H9 (cell line): ENCODE measurements around the gene METRNL. TPM values are rescaled to one million over a fixed set of nuclear protein-coding genes. Genes with fewer than 3 reads are reported as not detected.

ENCODE experiments used
- DNase-seq: peaks from one replicate; pipeline ENCODE4 v3.0.0-alpha.2; 2017
- H2AFZ ChIP-seq: one replicate; pipeline ENCODE4 v1.6.1; 2013; ENCODE audit warnings: mild to moderate bottlenecking, low read length, control low read depth, moderate library complexity
- H2AK5ac ChIP-seq: 2 replicates; pipeline ENCODE4 v1.6.1; 2013; ENCODE audit warnings: low read length, control low read depth, mixed read lengths; ENCODE audit not compliant: insufficient read length
- H2BK120ac ChIP-seq: one replicate; pipeline ENCODE4 v1.6.1; 2013; ENCODE audit warnings: low read depth, mild to moderate bottlenecking, low read length, control low read depth, inconsistent platforms; ENCODE audit not compliant: poor library complexity, severe bottlenecking
- H2BK12ac ChIP-seq: 2 replicates; pipeline ENCODE4 v1.6.1; 2013; ENCODE audit warnings: low read length, control low read depth, mixed read lengths, low read depth; ENCODE audit not compliant: insufficient read length
- H2BK15ac ChIP-seq: 2 replicates; pipeline ENCODE4 v1.6.1; 2013; ENCODE audit warnings: low read depth, low read length, control low read depth
- H2BK20ac ChIP-seq: one replicate; pipeline ENCODE4 v1.6.1; 2013; ENCODE audit warnings: low read depth, mild to moderate bottlenecking, low read length, control low read depth, inconsistent platforms; ENCODE audit not compliant: poor library complexity, severe bottlenecking
- H2BK5ac ChIP-seq: 2 replicates; pipeline ENCODE4 v1.6.1; 2013; ENCODE audit warnings: low read length, control low read depth, mixed read lengths; ENCODE audit not compliant: insufficient read length
- H3K14ac ChIP-seq: 2 replicates; pipeline ENCODE4 v1.6.1; 2013; ENCODE audit warnings: low read length, control low read depth; ENCODE audit not compliant: insufficient read depth
- H3K18ac ChIP-seq: 2 replicates; pipeline ENCODE4 v1.6.1; 2013; ENCODE audit warnings: low read depth, mild to moderate bottlenecking, mixed read lengths, low read length, control low read depth; ENCODE audit not compliant: insufficient read length
- H3K23ac ChIP-seq: 2 replicates; pipeline ENCODE4 v1.6.1; 2013; ENCODE audit warnings: low read length, control low read depth, mixed read lengths, low read depth; ENCODE audit not compliant: insufficient read length
- H3K23me2 ChIP-seq: 2 replicates; pipeline ENCODE4 v1.6.1; 2013; ENCODE audit warnings: low read depth, mild to moderate bottlenecking, mixed read lengths, low read length, control low read depth; ENCODE audit not compliant: insufficient read length, poor library complexity, severe bottlenecking
- H3K27ac ChIP-seq: 2 replicates; pipeline ENCODE4 v1.5.1; 2013; ENCODE audit warnings: low read length, control low read depth, mixed read lengths, low read depth; ENCODE audit not compliant: insufficient read length
- H3K27me3 ChIP-seq: 2 replicates; pipeline ENCODE4 v1.6.1; 2013; ENCODE audit warnings: low read length, control low read depth, inconsistent platforms; ENCODE audit not compliant: insufficient read depth
- H3K4ac ChIP-seq: 2 replicates; pipeline ENCODE4 v1.6.1; 2013; ENCODE audit warnings: low read depth, mild to moderate bottlenecking, control low read depth, inconsistent platforms, low read length, moderate library complexity
- H3K4me1 ChIP-seq: 2 replicates; pipeline ENCODE4 v1.6.1; 2013; ENCODE audit warnings: low read length, control low read depth, inconsistent platforms; ENCODE audit not compliant: insufficient read depth
- H3K4me2 ChIP-seq: 2 replicates; pipeline ENCODE4 v1.6.1; 2013; ENCODE audit warnings: low read length, control low read depth, mixed read lengths; ENCODE audit not compliant: insufficient read length, insufficient read depth
- H3K56ac ChIP-seq: 2 replicates; pipeline ENCODE4 v1.6.1; 2013; ENCODE audit warnings: low read depth, mild to moderate bottlenecking, mixed read lengths, low read length, control low read depth; ENCODE audit not compliant: insufficient read length
- H3K79me1 ChIP-seq: 2 replicates; pipeline ENCODE4 v1.6.1; 2013; ENCODE audit warnings: low read depth, mild to moderate bottlenecking, moderate library complexity, low read length, control low read depth, inconsistent platforms; ENCODE audit not compliant: insufficient read depth, poor library complexity, severe bottlenecking
- H3K79me2 ChIP-seq: 2 replicates; pipeline ENCODE4 v1.6.1; 2013; ENCODE audit warnings: low read length, control low read depth, inconsistent platforms; ENCODE audit not compliant: insufficient read depth
- H3K9ac ChIP-seq: 2 replicates; pipeline ENCODE4 v1.6.1; 2013; ENCODE audit warnings: low read length, control low read depth, mixed read lengths; ENCODE audit not compliant: insufficient read length; ENCODE audit errors: extremely low read depth
- H3K9me3 ChIP-seq: one replicate; pipeline ENCODE4 v1.6.1; 2013; ENCODE audit warnings: low read depth, low read length, inconsistent platforms; ENCODE audit not compliant: control insufficient read depth
- H3T11ph ChIP-seq: one replicate; pipeline ENCODE4 v1.6.1; 2013; ENCODE audit warnings: mild to moderate bottlenecking, low read length, control low read depth, inconsistent platforms
- H4K20me1 ChIP-seq: one replicate; pipeline ENCODE4 v1.6.1; 2013; ENCODE audit not compliant: control insufficient read depth, insufficient read length, insufficient read depth
- H4K5ac ChIP-seq: 2 replicates; pipeline ENCODE4 v1.6.1; 2013; ENCODE audit warnings: low read depth, mild to moderate bottlenecking, mixed read lengths, low read length, control low read depth; ENCODE audit not compliant: insufficient read length
- H4K8ac ChIP-seq: replicated peaks from 2 replicates; pipeline ENCODE4 v1.6.1; 2013; ENCODE audit warnings: low read length, control low read depth, mixed read lengths, low read depth; ENCODE audit not compliant: insufficient read length
- H4K91ac ChIP-seq: 2 replicates; pipeline ENCODE4 v1.6.1; 2013; ENCODE audit warnings: low read depth, mild to moderate bottlenecking, moderate library complexity, mixed read lengths, low read length, control low read depth; ENCODE audit not compliant: insufficient read length
- H3K27ac Mint-ChIP-seq, 3 experiments: 2 replicates in 2 of 3; 3 replicates in 1 of 3; pipeline ENCODE4 v1.8.0; 2020 to 2021; ENCODE audit warnings: mixed read lengths in 3 of 3, mild to moderate bottlenecking in 1 of 3, moderate library complexity in 1 of 3
- H3K27me3 Mint-ChIP-seq: 2 replicates; pipeline ENCODE4 v1.8.0; 2021; ENCODE audit warnings: low read depth, mild to moderate bottlenecking, moderate library complexity, mixed read lengths
- H3K36me3 Mint-ChIP-seq, 3 experiments: 2 replicates in 2 of 3; 3 replicates in 1 of 3; pipeline ENCODE4 v1.8.0; 2020 to 2021; ENCODE audit warnings: low read depth in 3 of 3, mixed read lengths in 3 of 3; ENCODE audit not compliant: insufficient read depth in 1 of 3
- H3K4me1 Mint-ChIP-seq, 2 experiments: 2 replicates each; pipeline ENCODE4 v1.8.0; 2020; ENCODE audit warnings: mixed read lengths in 2 of 2
- H3K4me3 Mint-ChIP-seq, 2 experiments: 2 replicates in 1 of 2; 3 replicates in 1 of 2; pipeline ENCODE4 v1.8.0; 2020 to 2021; ENCODE audit warnings: mild to moderate bottlenecking in 2 of 2, mixed read lengths in 2 of 2, moderate library complexity in 1 of 2
- H3K9me3 Mint-ChIP-seq, 2 experiments: 2 replicates in 1 of 2; 3 replicates in 1 of 2; pipeline ENCODE4 v1.8.0; 2020; ENCODE audit warnings: mild to moderate bottlenecking in 2 of 2, mixed read lengths in 2 of 2, moderate library complexity in 1 of 2
- CTCF ChIP-seq: fragments of 200-600 bp; sonication (generic); conservative IDR thresholded peaks from 3 replicates; pipeline ENCODE4 v1.8.0; 2021; ENCODE audit warnings: antibody characterized with exemption, mild to moderate bottlenecking
- WGBS: extraction: QIAGEN DNeasy Blood & Tissue Kit; methylation state at CpG from one replicate; pipeline ENCODE4 v1.1.7; 2013; ENCODE audit warnings: missing lambda C conversion rate, low lambda C conversion rate, mixed read lengths; ENCODE audit not compliant: insufficient read length; ENCODE audit errors: extremely low coverage; 5-methylcytosine and 5-hydroxymethylcytosine counted together
- total RNA-seq: library from RNA; stranded (reverse); gene quantifications from 2 replicates; pipeline ENCODE4 v1.2.1, GENCODE V29; 2021

The METRNL gene
- total RNA-seq, 1 experiment from 2014 or later, result 21.4 TPM

- no peak overlapping the region for H2BK120ac ChIP-seq
- no peak overlapping the region for H2BK20ac ChIP-seq
- no peaks in the 10 kb centered on the region for H3K79me1 ChIP-seq
- no peak overlapping the region for H3K56ac ChIP-seq
- H2AK5ac ChIP-seq, result no peak overlapping the region
- H3K9ac ChIP-seq, result no peak overlapping the region
- no peaks in the 10 kb centered on the region for H3K79me2 ChIP-seq
- H2BK15ac ChIP-seq, result no peak overlapping the region
- Mint-ChIP-seq H3K4me3 (0 out of 5 replicates have a peak overlapping the region, but pooled peaks of 1 of the 2 experiments have one; percentile 6), H3K27me3 (peaks cover 41% of the 10 kb centered on the region), H3K4me1 (peaks cover 3 to 6% of the 10 kb centered on the region in 2 experiments), H3K36me3 (peaks cover 0 to 3% (median 3%) of the 10 kb centered on the region in 3 experiments; a peak in 1 of 7 replicates), H3K9me3 (no peaks in the 10 kb centered on the region; a peak in 1 of 5 replicates), H3K27ac (no peak overlapping the region)
- H3K4me1 ChIP-seq, result no peaks in the 10 kb centered on the region; the same call in 1 of the 2 replicates
- no peak overlapping the region for H4K91ac ChIP-seq
- no peak overlapping the region for H4K8ac ChIP-seq
- H3T11ph ChIP-seq, result no peak overlapping the region
- no peak overlapping the region for H3K23ac ChIP-seq
- no CpG with 5 or more reads among the region's 6 CpGs for WGBS
- peaks cover 6% of the 10 kb centered on the region for H3K23me2 ChIP-seq
- TF ChIP-seq CTCF, result peak; percentile 40; the same call in 2 of the 3 replicates
- no peak overlapping the region for H4K5ac ChIP-seq
- H3K27me3 ChIP-seq, result peaks cover 10% of the 10 kb centered on the region; the same call in 1 of the 2 replicates
- no peak overlapping the region for H3K18ac ChIP-seq
- no peak overlapping the region for H2BK5ac ChIP-seq
- H2BK12ac ChIP-seq, result no peak overlapping the region
- H3K4me2 ChIP-seq, result no peak overlapping the region
- H3K14ac ChIP-seq, result no peak overlapping the region
- H3K4ac ChIP-seq, result no peak overlapping the region
- no peak overlapping the region for H2AFZ ChIP-seq
- no peak overlapping the region for H3K27ac ChIP-seq
- no peaks in the 10 kb centered on the region for H4K20me1 ChIP-seq
- no peak for DNase-seq
- H3K9me3 ChIP-seq, result no peaks in the 10 kb centered on the region
Measured at GRCh38 chr17:83076938-83077337, 2.5 kb upstream of the METRNL start.
